ENCODE measurements around the gene EI24.

GRCh38 chr11:125627236-125627910, 58.1 kb downstream of the EI24 start:
- TF ChIP-seq TAF1 (IDR thresholded peaks at IDR 0.05; ENCODE audit: borderline replicate concordance, low read depth, low read length) (no peak), POLR2AphosphoS5 (IDR thresholded peaks at IDR 0.05; ENCODE audit: low read depth, low read length) (no peak)
